A549 (cell line): ENCODE measurements around the gene KPNA6.

ENCODE experiments used
- BCL3 ChIP-seq: fragments of >200 bp; sonication (Bioruptor Twin); formaldehyde crosslinking; IDR thresholded peaks from 3 replicates; pipeline ENCODE4 v1.6.1; 2016
- BHLHE40 ChIP-seq: IDR thresholded peaks from 2 replicates; pipeline ENCODE4 v1.6.1; 2012; ENCODE audit warnings: low read depth, low read length, inconsistent platforms
- CEBPB ChIP-seq, 2 experiments: fragments of >200 bp in 1 of 2; sonication (Bioruptor Twin) in 1 of 2; formaldehyde crosslinking in 1 of 2; IDR thresholded peaks; 2 replicates each; pipeline ENCODE4 v1.6.1; 2012 to 2016
- CTCF ChIP-seq: fragments of >200 bp; sonication (Bioruptor Twin); formaldehyde crosslinking; IDR thresholded peaks from 3 replicates; pipeline ENCODE4 v1.5.1; 2016
- HDAC2 ChIP-seq: fragments of 200-600 bp; sonication (generic); IDR thresholded peaks from 2 replicates; pipeline ENCODE4 v1.6.1; 2016
- MYC ChIP-seq: IDR thresholded peaks from 2 replicates; pipeline ENCODE4 v1.6.1; 2012; ENCODE audit warnings: mild to moderate bottlenecking, inconsistent platforms, low read length, improper control_type of control experiment, borderline replicate concordance
- POLR2A ChIP-seq: IDR thresholded peaks from 2 replicates; pipeline ENCODE4 v1.6.1; 2012; ENCODE audit warnings: mild to moderate bottlenecking, low read length
- POLR2AphosphoS2 ChIP-seq: conservative IDR thresholded peaks from 2 replicates; pipeline ENCODE4 v1.6.1; 2012; ENCODE audit warnings: low read length, improper control_type of control experiment, inconsistent platforms
- SREBF2 ChIP-seq: fragments of 450-650 bp; IDR thresholded peaks from 2 replicates; pipeline ENCODE4 v1.6.1; 2014; ENCODE audit warnings: mild to moderate bottlenecking, moderate library complexity
- USF2 ChIP-seq: fragments of 450-650 bp; IDR thresholded peaks from 2 replicates; pipeline ENCODE4 v1.6.1; 2014; ENCODE audit warnings: antibody characterized with exemption

- TF ChIP-seq HDAC2 = no peak
- no peak for TF ChIP-seq USF2
- no peak for TF ChIP-seq CTCF
- TF ChIP-seq BHLHE40 = no peak
- TF ChIP-seq POLR2A = peak; percentile 57
- TF ChIP-seq POLR2AphosphoS2 = no peak
- no peak for TF ChIP-seq CEBPB (IDR thresholded peaks at IDR 0.05)
- TF ChIP-seq SREBF2 = no peak
- no peak for TF ChIP-seq MYC
- TF ChIP-seq BCL3 = no peak
Observed at GRCh38 chr1:32205401-32206370, 97.8 kb downstream of the KPNA6 start, which contains the start of gene IQCC.
